Right renal cortex interstitium (tissue), 3 donors: ENCODE measurements around the gene TMEM50B. TPM values are rescaled to one million over a fixed set of nuclear protein-coding genes. Genes with fewer than 3 reads are reported as not detected.

Experiments used
- DNase-seq, 3 donors: peaks; one replicate each; pipeline ENCODE4 v3.0.0-alpha.2; 2013; ENCODE audit warnings: low read depth in 3 of 3, low spot score in 2 of 3
- polyA plus RNA-seq, 3 donors: library from polyadenylated mRNA; unstranded; fragments of 120-200 nt; gene quantifications; one replicate each; pipeline ENCODE4 v1.2.1, GENCODE V29; 2013; ENCODE audit not compliant: insufficient read length in 3 of 3

TMEM50B gene
- polyA plus RNA-seq, 3 donors, result 48.8 to 64.9 (median 60.5) TPM

DNA sequence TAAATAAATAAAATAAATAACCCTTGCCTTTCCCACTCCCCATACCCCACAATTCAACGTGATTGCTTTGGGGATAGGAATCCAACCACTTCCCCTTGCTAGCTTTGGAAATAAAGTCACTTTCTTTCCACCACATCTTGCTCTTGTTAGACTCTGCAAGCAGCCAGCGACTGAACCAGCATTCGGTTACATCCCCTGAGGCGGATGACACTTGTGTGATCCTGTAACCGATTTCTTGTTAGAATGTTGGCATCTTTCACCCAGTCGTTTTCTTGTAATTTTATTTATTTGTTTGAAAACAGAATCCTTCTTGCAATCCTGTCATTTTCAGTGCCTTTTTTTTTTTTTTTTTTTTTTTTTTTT is 78.2 kb downstream of the TMEM50B start:
- DNase-seq, result no peak

Other genes with a start within 250 kb of the TMEM50B start
- 10 to 100 TPM; 29.5 to 34.0 (median 32.8) TPM for gene IL10RB, start 213.6 kb downstream of the TMEM50B start, polyA plus RNA-seq
- gene IFNAR1, start 155.0 kb downstream of the TMEM50B start, polyA plus RNA-seq, result 10 to 100 TPM; 37.1 to 40.0 (median 39.2) TPM
- 10 to 100 TPM; 82.9 to 86.4 (median 86.0) TPM for gene IFNGR2, start 76.6 kb downstream of the TMEM50B start, polyA plus RNA-seq
- gene DNAJC28, start 11.7 kb upstream of the TMEM50B start, polyA plus RNA-seq, result 1 to 10 TPM; 6.0 to 6.3 (median 6.1) TPM
- gene GART, start 62.1 kb upstream of the TMEM50B start, polyA plus RNA-seq, result 10 to 100 TPM; 65.9 to 71.0 (median 70.9) TPM
- 100 to 1,000 TPM; 306 to 347 (median 321) TPM for gene SON, start 63.1 kb upstream of the TMEM50B start, polyA plus RNA-seq
- 10 to 100 TPM; 31.0 to 36.9 (median 32.5) TPM for gene DONSON, start 108.7 kb upstream of the TMEM50B start, polyA plus RNA-seq
- 10 to 100 TPM; 62.3 to 73.5 (median 64.6) TPM for gene CRYZL1, start 161.8 kb upstream of the TMEM50B start, polyA plus RNA-seq
- 10 to 100 TPM; 37.6 to 39.5 (median 39.4) TPM for gene ITSN1, start 162.5 kb upstream of the TMEM50B start, polyA plus RNA-seq